Lower leg skin (tissue), 4 donors: ENCODE measurements around the gene SPSB1. TPM values are rescaled to one million over a fixed set of nuclear protein-coding genes. Genes with fewer than 3 reads are reported as not detected.

Experiments used
- DNase-seq, 2 donors: peaks; one replicate each; pipeline ENCODE4 v3.0.0-alpha.2; 2019; ENCODE audit warnings: low spot score in 2 of 2
- H3K4me3 ChIP-seq: fragments of 200-600 bp; sonication (generic); 2 replicates; pipeline ENCODE4 v1.5.1; 2017; ENCODE audit warnings: mild to moderate bottlenecking, low read depth; ENCODE audit not compliant: poor library complexity, severe bottlenecking
- POLR2A ChIP-seq, 2 donors: fragments of 450-650 bp; IDR thresholded peaks; one replicate each; pipeline ENCODE4 v1.6.1; 2016 to 2017; ENCODE audit warnings: antibody characterized with exemption in 2 of 2, mild to moderate bottlenecking in 1 of 2, moderate library complexity in 1 of 2
- WGBS, 2 donors: methylation state at CpG; one replicate each; pipeline ENCODE4 v1.1.5; 2018; 5-methylcytosine and 5-hydroxymethylcytosine counted together
- intact Hi-C: fragments of 100-400 bp; cut with DNase I; formaldehyde crosslinking; loops from one replicate; pipeline ENCODE4 v1.15.0; 2023; ENCODE audit warnings: low total_unique reads
- total RNA-seq, 4 donors: library from RNA; depleted of rRNA; stranded (reverse); fragments of >200 nt; gene quantifications; one replicate each; pipeline ENCODE4 v1.1.0, GENCODE V29; 2016
- TF ChIP-seq, protein P1 (sequence below), 3 donors: fragments of 450-650 bp; IDR thresholded peaks; one replicate each; pipeline ENCODE4 v1.5.1; 2016; ENCODE audit warnings: antibody characterized with exemption in 3 of 3, mild to moderate bottlenecking in 3 of 3, moderate library complexity in 2 of 3

Gene SPSB1
- total RNA-seq, 4 donors from 2014 or later, result 25.3 to 75.5 (median 45.3) TPM

DNA sequence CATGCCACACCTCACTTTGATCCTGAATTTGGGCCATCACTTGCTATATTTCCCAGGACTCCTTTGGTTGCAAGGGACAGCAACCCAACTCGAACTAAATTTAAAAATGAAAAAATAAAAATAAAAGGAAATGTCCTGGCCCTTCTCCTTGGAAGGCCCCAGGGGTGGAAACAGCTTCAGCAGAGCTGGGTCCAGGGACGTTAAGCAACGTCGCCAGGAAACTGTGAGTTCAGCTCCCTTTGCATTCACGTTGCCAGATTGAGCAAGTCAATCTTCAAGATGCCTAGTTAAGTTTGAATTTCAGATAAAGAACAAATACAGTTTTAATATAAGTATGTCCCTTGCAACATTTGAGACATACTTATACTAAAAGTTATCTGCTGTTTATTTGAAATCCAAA lies 14.6 kb upstream of the SPSB1 start:
- H3K4me3 ChIP-seq, result no peak overlapping the region
- 51 to 65% methylated on average over 5 of the region's 5 CpGs for WGBS, 2 donors
- intact Hi-C loops, result no loop called here
- peak in 1 of 2 donors; percentile 50 for DNase-seq
- no peak for TF ChIP-seq POLR2A (IDR thresholded peaks at IDR 0.05)
- TF ChIP-seq, protein P1, sequence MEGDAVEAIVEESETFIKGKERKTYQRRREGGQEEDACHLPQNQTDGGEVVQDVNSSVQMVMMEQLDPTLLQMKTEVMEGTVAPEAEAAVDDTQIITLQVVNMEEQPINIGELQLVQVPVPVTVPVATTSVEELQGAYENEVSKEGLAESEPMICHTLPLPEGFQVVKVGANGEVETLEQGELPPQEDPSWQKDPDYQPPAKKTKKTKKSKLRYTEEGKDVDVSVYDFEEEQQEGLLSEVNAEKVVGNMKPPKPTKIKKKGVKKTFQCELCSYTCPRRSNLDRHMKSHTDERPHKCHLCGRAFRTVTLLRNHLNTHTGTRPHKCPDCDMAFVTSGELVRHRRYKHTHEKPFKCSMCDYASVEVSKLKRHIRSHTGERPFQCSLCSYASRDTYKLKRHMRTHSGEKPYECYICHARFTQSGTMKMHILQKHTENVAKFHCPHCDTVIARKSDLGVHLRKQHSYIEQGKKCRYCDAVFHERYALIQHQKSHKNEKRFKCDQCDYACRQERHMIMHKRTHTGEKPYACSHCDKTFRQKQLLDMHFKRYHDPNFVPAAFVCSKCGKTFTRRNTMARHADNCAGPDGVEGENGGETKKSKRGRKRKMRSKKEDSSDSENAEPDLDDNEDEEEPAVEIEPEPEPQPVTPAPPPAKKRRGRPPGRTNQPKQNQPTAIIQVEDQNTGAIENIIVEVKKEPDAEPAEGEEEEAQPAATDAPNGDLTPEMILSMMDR (IDR thresholded peaks at IDR 0.05), result no peak

DNA sequence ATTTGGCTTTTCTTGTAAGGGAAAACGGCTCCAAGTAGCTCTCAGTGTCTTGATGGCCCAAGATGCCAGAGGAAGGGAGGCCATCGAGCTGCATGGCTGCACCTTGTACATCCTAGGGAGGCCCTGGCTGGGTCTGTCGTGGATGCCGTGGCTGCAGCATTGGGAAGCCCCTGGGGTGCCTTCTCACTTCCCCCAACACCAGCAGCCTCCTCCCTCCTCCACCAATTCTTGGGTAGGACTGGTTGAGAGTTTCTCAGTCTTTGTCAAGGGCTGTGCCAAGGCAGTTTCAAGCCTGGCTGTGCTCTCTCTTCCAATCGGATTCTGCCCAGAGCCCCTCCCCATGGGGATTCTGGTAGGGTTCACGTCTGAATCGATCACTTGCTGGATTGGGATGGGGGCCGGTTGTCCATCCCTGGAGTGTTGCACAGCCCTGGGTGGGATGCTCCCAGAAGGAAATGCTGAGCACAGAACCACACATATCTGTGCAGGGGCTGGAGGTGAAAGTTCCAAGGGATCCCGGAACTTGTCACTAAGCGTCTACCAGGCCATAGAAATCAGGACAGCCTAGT lies 14.0 kb upstream of the SPSB1 start:
- 63% methylated on average over 10 of the region's 10 CpGs for WGBS, 2 donors
- intact Hi-C loops, result no loop called here
- no peak for DNase-seq
- TF ChIP-seq, protein P1 (IDR thresholded peaks at IDR 0.05), result no peak
- TF ChIP-seq POLR2A (IDR thresholded peaks at IDR 0.05), result no peak
- no peak overlapping the region for H3K4me3 ChIP-seq

DNA sequence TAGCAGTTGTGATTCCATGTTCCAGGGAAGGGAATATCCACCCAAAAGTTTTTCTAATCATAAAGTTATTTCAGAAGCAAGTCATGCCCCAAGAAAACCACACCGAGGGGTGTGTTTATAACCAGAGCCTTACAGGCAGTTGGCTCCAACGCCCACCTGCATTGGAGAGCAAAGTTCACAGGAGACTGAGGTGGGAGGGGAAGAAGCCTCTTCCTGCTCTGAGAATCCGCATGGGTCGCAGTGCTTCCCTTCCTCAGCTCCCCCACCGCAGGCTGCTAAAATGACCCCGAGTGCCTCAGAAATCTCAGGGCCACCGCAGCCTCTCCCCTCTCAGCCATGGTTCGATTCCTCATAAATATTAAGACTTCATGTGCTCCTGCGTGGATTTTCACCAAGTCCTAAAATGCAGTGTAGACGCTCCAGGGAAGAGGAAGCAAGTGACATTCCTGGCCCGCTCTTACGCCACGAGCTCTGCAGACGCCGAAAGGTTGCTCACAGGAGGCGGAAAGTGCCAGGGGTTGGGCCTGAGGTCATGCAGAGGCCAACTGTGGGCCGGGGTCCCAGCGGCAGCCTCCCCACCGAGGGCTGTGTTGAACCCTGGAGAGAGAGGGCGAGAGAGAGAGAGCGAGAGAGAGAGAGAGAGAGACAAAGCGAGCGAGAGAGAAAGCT lies 13.4 kb upstream of the SPSB1 start:
- TF ChIP-seq POLR2A (IDR thresholded peaks at IDR 0.05), result no peak
- TF ChIP-seq, protein P1 (IDR thresholded peaks at IDR 0.05), result no peak
- no peak for DNase-seq
- WGBS, 2 donors, result 79 to 80% methylated on average over 22 to 23 of the region's 23 CpGs
- intact Hi-C loops, result no loop called here
- H3K4me3 ChIP-seq, result no peak overlapping the region

DNA sequence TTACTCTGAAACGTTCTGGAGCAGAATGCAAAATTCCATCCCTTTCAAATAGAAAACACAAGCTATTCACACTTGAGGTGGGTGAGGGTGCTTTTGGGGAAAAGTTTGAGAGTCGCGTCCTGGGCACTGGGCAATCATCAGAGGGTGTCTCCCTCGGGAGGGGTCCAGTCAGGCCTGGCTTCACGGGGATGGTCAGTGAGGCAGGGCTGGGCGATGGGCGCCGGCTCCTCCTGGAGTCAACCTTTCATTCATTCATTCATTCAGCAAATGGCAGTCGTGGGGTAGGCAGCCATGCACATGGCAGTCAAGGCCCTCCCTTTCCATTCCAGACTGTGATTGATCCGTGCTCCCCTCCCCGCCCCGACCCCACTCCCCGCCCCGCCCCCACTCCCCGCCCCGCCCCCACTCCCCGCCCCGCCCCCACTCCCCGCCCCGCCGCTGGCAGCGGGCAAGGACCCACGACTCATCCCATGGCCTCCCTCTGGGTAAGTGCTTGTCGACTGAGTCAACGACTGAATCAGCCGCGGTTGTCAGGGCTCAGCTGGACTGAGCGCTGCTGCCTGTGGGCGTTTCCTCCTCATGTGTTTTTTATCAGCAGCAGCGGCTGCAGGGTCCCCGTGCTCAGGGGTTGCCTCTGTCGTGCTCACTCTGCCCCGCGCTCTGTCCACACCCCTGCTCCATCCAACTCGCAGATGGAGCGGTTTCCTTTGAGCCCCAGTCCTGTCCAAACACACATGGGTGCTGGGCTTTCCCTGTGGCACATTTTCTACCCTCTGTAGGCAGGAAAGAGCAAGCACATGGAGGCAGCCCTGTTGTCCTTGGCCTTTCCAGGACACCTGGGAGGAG lies 12.5 kb upstream of the SPSB1 start:
- DNase-seq, result peak; percentile 54 to 93
- TF ChIP-seq POLR2A (IDR thresholded peaks at IDR 0.05), result no peak
- TF ChIP-seq, protein P1 (IDR thresholded peaks at IDR 0.05), result no peak
- WGBS, 2 donors, result 29 to 30% methylated on average over 25 to 28 of the region's 36 CpGs
- intact Hi-C loops, result loop anchor here (10.0 kb wide), 2 partner anchors 175 to 305 kb away; partner anchors contain the start of gene TMEM201
- no peak overlapping the region for H3K4me3 ChIP-seq

DNA sequence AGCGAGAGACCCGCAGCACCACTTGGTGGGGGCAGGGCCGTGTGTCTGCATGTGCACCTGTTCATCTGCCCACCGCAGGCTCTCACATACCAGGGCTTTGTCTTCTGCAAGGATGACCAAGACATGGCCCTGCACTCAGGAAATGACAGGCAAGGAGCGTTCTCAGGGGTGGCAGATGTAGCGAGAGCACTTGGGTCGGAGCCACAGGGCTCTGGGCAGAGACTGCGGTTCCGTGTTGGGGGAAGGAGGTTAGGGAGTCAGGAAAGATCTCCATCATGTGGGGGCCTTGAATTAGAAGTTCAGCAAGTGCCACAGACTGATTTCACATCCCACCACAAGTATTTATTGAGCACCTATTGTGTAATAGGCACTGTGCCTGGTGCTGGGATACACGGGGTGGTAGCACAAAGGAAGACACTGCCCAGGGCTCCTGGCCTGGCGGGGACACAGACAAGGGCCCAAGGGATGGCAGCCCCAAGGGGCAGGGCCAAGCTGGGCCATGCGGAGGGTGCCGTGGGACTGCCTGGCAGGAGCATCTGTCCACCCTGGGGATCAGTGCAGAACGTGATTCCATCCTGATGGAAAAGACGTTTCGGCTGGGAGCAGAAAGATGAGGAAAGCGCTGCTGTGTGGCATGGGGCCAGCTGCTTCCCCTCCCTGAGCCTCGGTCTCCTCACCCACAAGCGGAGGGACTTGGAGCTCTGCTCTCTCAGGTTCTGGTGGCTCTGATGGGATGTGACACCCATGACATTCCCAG lies 11.4 kb upstream of the SPSB1 start:
- DNase-seq, result no peak
- intact Hi-C loops, result loop anchor here (10.0 kb wide), 2 partner anchors 174 to 304 kb away; partner anchors contain the start of gene TMEM201
- TF ChIP-seq, protein P1 (IDR thresholded peaks at IDR 0.05), result no peak
- TF ChIP-seq POLR2A (IDR thresholded peaks at IDR 0.05), result no peak
- no peak overlapping the region for H3K4me3 ChIP-seq
- WGBS, 2 donors, result 62 to 67% methylated on average over 19 of the region's 19 CpGs
